ENCODE data around the gene TINCR.

GRCh38 chr19:5547881-5548280 lies 19.9 kb downstream of the TINCR start:
- TF ChIP-seq CTCF (IDR thresholded peaks at IDR 0.05; ENCODE audit: low read depth, low read length, missing input control): peak; percentile 33
- no peak for TF ChIP-seq MAX (IDR thresholded peaks at IDR 0.05)
- no peak for TF ChIP-seq RXRA (IDR thresholded peaks at IDR 0.05)
- no peak for TF ChIP-seq EGR1 (IDR thresholded peaks at IDR 0.05; ENCODE audit: low read depth in 2 of 2)
- no peak for TF ChIP-seq HNF4G (IDR thresholded peaks at IDR 0.05)
- TF ChIP-seq ZBTB33 (IDR thresholded peaks at IDR 0.05): no peak
- no peak for TF ChIP-seq TAF1 (conservative IDR thresholded peaks at IDR 0.05)
- no peak for TF ChIP-seq NR2F2 (IDR thresholded peaks at IDR 0.05)
- TF ChIP-seq YY1 (IDR thresholded peaks at IDR 0.05): no peak
- peak; percentile 45 to 63 for TF ChIP-seq RAD21 (IDR thresholded peaks at IDR 0.05)
- no peak for TF ChIP-seq HNF4A (conservative IDR thresholded peaks at IDR 0.05)
- TF ChIP-seq GABPA (IDR thresholded peaks at IDR 0.05 in 1 of 2, conservative IDR thresholded peaks at IDR 0.05 in 1 of 2): no peak

Data from liver (tissue), 3 donors.